ENCODE data around the gene AP3S2.

GRCh38 chr15:89917442-89918101, 23.8 kb upstream of the AP3S2 start:
- no peak for TF ChIP-seq POLR2A (IDR thresholded peaks at IDR 0.05; ENCODE audit: low read depth, low read length)
- no peak for TF ChIP-seq RAD21 (IDR thresholded peaks at IDR 0.05; ENCODE audit: low read length)
